ENCODE data around the gene ZNF813.

ZNF813 gene

DNA sequence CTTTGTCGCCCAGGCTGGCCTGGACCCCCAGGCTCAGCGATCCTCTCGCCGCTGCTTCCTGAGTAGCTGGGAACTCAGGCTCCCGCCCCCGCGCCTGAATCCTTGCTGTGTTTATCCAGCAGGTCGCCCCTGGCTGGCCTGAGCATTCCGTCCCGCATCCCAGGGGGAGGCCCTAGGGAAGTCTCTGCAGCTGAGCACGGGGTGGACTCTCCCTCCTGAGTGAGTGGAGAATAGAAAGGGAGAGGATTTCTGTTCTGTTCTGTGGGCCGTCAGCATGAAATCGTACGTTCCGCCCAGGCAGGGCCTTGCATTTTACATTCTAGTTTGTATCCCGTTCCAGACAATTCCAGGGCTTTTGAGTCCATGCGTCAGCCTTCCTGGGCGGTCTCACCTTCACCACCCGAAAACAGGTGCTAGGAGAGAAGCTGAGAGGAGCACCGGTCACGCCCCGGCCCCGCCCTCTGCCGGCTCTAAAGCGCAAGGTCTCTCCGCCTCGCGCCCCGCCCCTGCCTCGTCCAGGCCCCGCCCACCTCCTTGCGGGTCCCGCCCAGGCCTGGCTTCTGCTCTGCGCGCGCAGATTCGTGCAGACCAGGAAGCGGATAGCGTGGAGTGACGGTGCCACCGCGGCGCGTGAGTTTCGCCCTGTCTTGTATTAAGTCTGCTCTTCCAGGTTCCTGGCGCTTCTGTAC, 36.0 kb upstream of the ZNF813 start, which contains the start of gene ZNF761 (continued):
- TF ChIP-seq, protein P1, sequence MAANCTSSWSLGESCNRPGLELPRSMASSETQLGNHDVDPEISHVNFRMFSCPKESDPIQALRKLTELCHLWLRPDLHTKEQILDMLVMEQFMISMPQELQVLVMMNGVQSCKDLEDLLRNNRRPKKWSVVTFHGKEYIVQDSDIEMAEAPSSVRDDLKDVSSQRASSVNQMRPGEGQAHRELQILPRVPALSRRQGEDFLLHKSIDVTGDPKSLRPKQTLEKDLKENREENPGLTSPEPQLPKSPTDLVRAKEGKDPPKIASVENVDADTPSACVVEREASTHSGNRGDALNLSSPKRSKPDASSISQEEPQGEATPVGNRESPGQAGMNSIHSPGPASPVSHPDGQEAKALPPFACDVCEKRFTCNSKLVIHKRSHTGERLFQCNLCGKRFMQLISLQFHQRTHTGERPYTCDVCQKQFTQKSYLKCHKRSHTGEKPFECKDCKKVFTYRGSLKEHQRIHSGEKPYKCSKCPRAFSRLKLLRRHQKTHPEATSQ (tag by site-specific recombination; IDR thresholded peaks at IDR 0.05), result no peak
- TF ChIP-seq, protein P2, sequence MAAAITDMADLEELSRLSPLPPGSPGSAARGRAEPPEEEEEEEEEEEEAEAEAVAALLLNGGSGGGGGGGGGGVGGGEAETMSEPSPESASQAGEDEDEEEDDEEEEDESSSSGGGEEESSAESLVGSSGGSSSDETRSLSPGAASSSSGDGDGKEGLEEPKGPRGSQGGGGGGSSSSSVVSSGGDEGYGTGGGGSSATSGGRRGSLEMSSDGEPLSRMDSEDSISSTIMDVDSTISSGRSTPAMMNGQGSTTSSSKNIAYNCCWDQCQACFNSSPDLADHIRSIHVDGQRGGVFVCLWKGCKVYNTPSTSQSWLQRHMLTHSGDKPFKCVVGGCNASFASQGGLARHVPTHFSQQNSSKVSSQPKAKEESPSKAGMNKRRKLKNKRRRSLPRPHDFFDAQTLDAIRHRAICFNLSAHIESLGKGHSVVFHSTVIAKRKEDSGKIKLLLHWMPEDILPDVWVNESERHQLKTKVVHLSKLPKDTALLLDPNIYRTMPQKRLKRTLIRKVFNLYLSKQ (tag by site-specific recombination; IDR thresholded peaks at IDR 0.05; ENCODE audit: borderline replicate concordance), result no peak
- TF ChIP-seq ZNF37A (tag by site-specific recombination; IDR thresholded peaks at IDR 0.05) (no peak), ZFP37 (tag by site-specific recombination; IDR thresholded peaks at IDR 0.05) (no peak), ZNF16 (tag by site-specific recombination; IDR thresholded peaks at IDR 0.05; ENCODE audit: low read depth) (no peak), ZNF791 (tag by site-specific recombination; IDR thresholded peaks at IDR 0.05) (no peak), OVOL3 (tag by site-specific recombination; IDR thresholded peaks at IDR 0.05) (no peak), ZNF433 (tag by site-specific recombination; IDR thresholded peaks at IDR 0.05; ENCODE audit: low read depth) (no peak), ZNF221 (tag by site-specific recombination; IDR thresholded peaks at IDR 0.05; ENCODE audit: borderline replicate concordance) (no peak), ZNF624 (tag by site-specific recombination; IDR thresholded peaks at IDR 0.05) (no peak), ZNF354C (tag by site-specific recombination; IDR thresholded peaks at IDR 0.05; ENCODE audit: borderline replicate concordance, low read depth) (no peak), ZNF112 (tag by site-specific recombination; IDR thresholded peaks at IDR 0.05) (no peak), ZNF626 (tag by site-specific recombination; IDR thresholded peaks at IDR 0.05) (no peak), ZNF843 (tag by site-specific recombination; IDR thresholded peaks at IDR 0.05) (no peak), ZNF23 (tag by site-specific recombination; IDR thresholded peaks at IDR 0.05; ENCODE audit: borderline replicate concordance) (no peak), KLF1 (tag by site-specific recombination; IDR thresholded peaks at IDR 0.05) (peak; percentile 90), ZNF211 (tag by site-specific recombination; IDR thresholded peaks at IDR 0.05; ENCODE audit: low read depth) (no peak), ZNF404 (tag by site-specific recombination; IDR thresholded peaks at IDR 0.05) (no peak), ZBTB20 (tag by site-specific recombination; IDR thresholded peaks at IDR 0.05) (peak; percentile 76), IKZF3 (tag by site-specific recombination; IDR thresholded peaks at IDR 0.05) (0 out of 2 replicates have a peak, but pooled peaks have one; percentile 9), SP7 (tag by site-specific recombination; IDR thresholded peaks at IDR 0.05) (no peak), ZNF223 (tag by site-specific recombination; IDR thresholded peaks at IDR 0.05) (no peak), ZNF132 (tag by site-specific recombination; IDR thresholded peaks at IDR 0.05; ENCODE audit: borderline replicate concordance) (no peak), ZNF561 (tag by site-specific recombination; IDR thresholded peaks at IDR 0.05; ENCODE audit: borderline replicate concordance) (peak; percentile 26; the same call in 1 of the 2 replicates), KLF16 (tag by site-specific recombination; IDR thresholded peaks at IDR 0.05) (no peak), ZNF157 (tag by site-specific recombination; IDR thresholded peaks at IDR 0.05) (no peak), ZNF121 (tag by site-specific recombination; IDR thresholded peaks at IDR 0.05) (no peak), TRIM28 (IDR thresholded peaks at IDR 0.05; ENCODE audit: borderline replicate concordance, low read length) (no peak)
- TF ChIP-seq, protein P3, sequence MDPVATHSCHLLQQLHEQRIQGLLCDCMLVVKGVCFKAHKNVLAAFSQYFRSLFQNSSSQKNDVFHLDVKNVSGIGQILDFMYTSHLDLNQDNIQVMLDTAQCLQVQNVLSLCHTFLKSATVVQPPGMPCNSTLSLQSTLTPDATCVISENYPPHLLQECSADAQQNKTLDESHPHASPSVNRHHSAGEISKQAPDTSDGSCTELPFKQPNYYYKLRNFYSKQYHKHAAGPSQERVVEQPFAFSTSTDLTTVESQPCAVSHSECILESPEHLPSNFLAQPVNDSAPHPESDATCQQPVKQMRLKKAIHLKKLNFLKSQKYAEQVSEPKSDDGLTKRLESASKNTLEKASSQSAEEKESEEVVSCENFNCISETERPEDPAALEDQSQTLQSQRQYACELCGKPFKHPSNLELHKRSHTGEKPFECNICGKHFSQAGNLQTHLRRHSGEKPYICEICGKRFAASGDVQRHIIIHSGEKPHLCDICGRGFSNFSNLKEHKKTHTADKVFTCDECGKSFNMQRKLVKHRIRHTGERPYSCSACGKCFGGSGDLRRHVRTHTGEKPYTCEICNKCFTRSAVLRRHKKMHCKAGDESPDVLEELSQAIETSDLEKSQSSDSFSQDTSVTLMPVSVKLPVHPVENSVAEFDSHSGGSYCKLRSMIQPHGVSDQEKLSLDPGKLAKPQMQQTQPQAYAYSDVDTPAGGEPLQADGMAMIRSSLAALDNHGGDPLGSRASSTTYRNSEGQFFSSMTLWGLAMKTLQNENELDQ (tag by site-specific recombination; IDR thresholded peaks at IDR 0.05; ENCODE audit: low read depth), result no peak
- TF ChIP-seq, protein P4, sequence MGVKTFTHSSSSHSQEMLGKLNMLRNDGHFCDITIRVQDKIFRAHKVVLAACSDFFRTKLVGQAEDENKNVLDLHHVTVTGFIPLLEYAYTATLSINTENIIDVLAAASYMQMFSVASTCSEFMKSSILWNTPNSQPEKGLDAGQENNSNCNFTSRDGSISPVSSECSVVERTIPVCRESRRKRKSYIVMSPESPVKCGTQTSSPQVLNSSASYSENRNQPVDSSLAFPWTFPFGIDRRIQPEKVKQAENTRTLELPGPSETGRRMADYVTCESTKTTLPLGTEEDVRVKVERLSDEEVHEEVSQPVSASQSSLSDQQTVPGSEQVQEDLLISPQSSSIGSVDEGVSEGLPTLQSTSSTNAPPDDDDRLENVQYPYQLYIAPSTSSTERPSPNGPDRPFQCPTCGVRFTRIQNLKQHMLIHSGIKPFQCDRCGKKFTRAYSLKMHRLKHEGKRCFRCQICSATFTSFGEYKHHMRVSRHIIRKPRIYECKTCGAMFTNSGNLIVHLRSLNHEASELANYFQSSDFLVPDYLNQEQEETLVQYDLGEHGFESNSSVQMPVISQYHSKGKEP (tag by site-specific recombination; IDR thresholded peaks at IDR 0.05), result no peak
- TF ChIP-seq, protein P5, sequence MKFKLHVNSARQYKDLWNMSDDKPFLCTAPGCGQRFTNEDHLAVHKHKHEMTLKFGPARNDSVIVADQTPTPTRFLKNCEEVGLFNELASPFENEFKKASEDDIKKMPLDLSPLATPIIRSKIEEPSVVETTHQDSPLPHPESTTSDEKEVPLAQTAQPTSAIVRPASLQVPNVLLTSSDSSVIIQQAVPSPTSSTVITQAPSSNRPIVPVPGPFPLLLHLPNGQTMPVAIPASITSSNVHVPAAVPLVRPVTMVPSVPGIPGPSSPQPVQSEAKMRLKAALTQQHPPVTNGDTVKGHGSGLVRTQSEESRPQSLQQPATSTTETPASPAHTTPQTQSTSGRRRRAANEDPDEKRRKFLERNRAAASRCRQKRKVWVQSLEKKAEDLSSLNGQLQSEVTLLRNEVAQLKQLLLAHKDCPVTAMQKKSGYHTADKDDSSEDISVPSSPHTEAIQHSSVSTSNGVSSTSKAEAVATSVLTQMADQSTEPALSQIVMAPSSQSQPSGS (tag by site-specific recombination; IDR thresholded peaks at IDR 0.05; ENCODE audit: low read depth), result no peak
- TF ChIP-seq, protein P6, sequence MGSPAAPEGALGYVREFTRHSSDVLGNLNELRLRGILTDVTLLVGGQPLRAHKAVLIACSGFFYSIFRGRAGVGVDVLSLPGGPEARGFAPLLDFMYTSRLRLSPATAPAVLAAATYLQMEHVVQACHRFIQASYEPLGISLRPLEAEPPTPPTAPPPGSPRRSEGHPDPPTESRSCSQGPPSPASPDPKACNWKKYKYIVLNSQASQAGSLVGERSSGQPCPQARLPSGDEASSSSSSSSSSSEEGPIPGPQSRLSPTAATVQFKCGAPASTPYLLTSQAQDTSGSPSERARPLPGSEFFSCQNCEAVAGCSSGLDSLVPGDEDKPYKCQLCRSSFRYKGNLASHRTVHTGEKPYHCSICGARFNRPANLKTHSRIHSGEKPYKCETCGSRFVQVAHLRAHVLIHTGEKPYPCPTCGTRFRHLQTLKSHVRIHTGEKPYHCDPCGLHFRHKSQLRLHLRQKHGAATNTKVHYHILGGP (tag by site-specific recombination; IDR thresholded peaks at IDR 0.05), result no peak

All from HEK293 (cell line).